ENCODE measurements around the gene SRBD1. TPM values are rescaled to one million over a fixed set of nuclear protein-coding genes. Genes with fewer than 3 reads are reported as not detected.

Gene SRBD1, protein sequence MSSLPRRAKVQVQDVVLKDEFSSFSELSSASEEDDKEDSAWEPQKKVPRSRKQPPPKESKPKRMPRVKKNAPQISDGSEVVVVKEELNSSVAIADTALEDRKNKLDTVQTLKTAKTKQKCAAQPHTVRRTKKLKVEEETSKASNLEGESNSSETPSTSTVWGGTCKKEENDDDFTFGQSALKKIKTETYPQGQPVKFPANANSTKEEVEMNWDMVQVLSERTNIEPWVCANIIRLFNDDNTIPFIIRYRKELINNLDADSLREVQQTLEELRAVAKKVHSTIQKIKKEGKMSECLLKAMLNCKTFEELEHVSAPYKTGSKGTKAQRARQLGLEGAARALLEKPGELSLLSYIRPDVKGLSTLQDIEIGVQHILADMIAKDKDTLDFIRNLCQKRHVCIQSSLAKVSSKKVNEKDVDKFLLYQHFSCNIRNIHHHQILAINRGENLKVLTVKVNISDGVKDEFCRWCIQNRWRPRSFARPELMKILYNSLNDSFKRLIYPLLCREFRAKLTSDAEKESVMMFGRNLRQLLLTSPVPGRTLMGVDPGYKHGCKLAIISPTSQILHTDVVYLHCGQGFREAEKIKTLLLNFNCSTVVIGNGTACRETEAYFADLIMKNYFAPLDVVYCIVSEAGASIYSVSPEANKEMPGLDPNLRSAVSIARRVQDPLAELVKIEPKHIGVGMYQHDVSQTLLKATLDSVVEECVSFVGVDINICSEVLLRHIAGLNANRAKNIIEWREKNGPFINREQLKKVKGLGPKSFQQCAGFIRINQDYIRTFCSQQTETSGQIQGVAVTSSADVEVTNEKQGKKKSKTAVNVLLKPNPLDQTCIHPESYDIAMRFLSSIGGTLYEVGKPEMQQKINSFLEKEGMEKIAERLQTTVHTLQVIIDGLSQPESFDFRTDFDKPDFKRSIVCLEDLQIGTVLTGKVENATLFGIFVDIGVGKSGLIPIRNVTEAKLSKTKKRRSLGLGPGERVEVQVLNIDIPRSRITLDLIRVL
- 13.0 and 19.2 TPM in 2 replicates for total RNA-seq (2014; rRNA removed; shearing (Covaris generic))
- polyA plus RNA-seq (2016; fragmentation: Nextera tagmentation; extraction: Ambion mirVana), result 8.1 and 9.9 TPM in 2 replicates

GRCh38 chr2:45611020-45611859 is at the start of gene SRBD1:
Gene SRBD1, minus strand, starts transcription at chr2:45611267. Its CDS starts 5,826 bp downstream, at chr2:45605441.
- peak within 1 kb of the TSS; percentile 84 for H3K9ac ChIP-seq
- peak within 1 kb of the TSS; percentile 79 for H3K4me2 ChIP-seq (ENCODE audit: unreplicated experiment)
- H3K36me3 ChIP-seq (ENCODE audit: low read depth), result no peaks in the 10 kb centered on the region
- H4K20me1 ChIP-seq (ENCODE audit: insufficient read depth), result no peaks in the 10 kb centered on the region
- peaks cover 8% of the 10 kb centered on the region for H3K4me1 ChIP-seq (ENCODE audit: insufficient read depth)
- 4 to 5% methylated on average over 44 of the region's 44 CpGs for WGBS, 2 experiments (ENCODE audit: low coverage in 1 of 2, low lambda C conversion rate in 2 of 2, missing lambda C conversion rate in 2 of 2)
- in situ Hi-C loops (cut with MboI), result no loop called here
- H3K9me2 ChIP-seq (ENCODE audit: insufficient read depth), result no peaks in the 10 kb centered on the region
- TF ChIP-seq EZH2phosphoT487 (IDR thresholded peaks at IDR 0.05; ENCODE audit: insufficient read depth, low read depth), result no peak
- TF ChIP-seq EZH2 (IDR thresholded peaks at IDR 0.05; ENCODE audit: insufficient read depth, poor library complexity, severe bottlenecking), result no peak
- no peaks in the 10 kb centered on the region for H3K27me3 ChIP-seq (replicated peaks; ENCODE audit: insufficient read depth)
- H3K27ac ChIP-seq, result peak within 1 kb of the TSS; percentile 69
- H3K79me2 ChIP-seq (ENCODE audit: insufficient read depth), result peaks cover 43% of the 10 kb centered on the region
- DNase-seq, result peak; percentile 97
- H3K9me3 ChIP-seq (ENCODE audit: low read depth), result no peaks in the 10 kb centered on the region
- peak within 1 kb of the TSS; percentile 93 for H3K4me3 ChIP-seq
- 0 out of 2 replicates have a peak, but pooled peaks cover under 1% of the 10 kb centered on the region for H3F3A ChIP-seq (ENCODE audit: insufficient read depth)
- H2AFZ ChIP-seq, result peak within 1 kb of the TSS; percentile 94

GRCh38 chr2:45654250-45654649 is 43.2 kb upstream of the SRBD1 start:
- Histone ChIP-seq H3K4me3 (no peak overlapping the region), H2AFZ (no peak overlapping the region), H3K36me3 (ENCODE audit: low read depth) (no peaks in the 10 kb centered on the region), H3F3A (ENCODE audit: insufficient read depth) (peaks cover 15% of the 10 kb centered on the region; the same call in 1 of the 2 replicates), H3K4me2 (ENCODE audit: unreplicated experiment) (no peak overlapping the region), H3K9ac (no peak overlapping the region), H3K27ac (no peak overlapping the region), H3K4me1 (ENCODE audit: insufficient read depth) (peaks cover 13% of the 10 kb centered on the region), H3K27me3 (replicated peaks; ENCODE audit: insufficient read depth) (no peaks in the 10 kb centered on the region), H4K20me1 (ENCODE audit: insufficient read depth) (no peaks in the 10 kb centered on the region), H3K79me2 (ENCODE audit: insufficient read depth) (peaks cover 79% of the 10 kb centered on the region), H3K9me3 (ENCODE audit: low read depth) (no peaks in the 10 kb centered on the region), H3K9me2 (ENCODE audit: insufficient read depth) (no peaks in the 10 kb centered on the region)
- TF ChIP-seq EZH2phosphoT487 (IDR thresholded peaks at IDR 0.05; ENCODE audit: insufficient read depth, low read depth) (no peak), EZH2 (IDR thresholded peaks at IDR 0.05; ENCODE audit: insufficient read depth, poor library complexity, severe bottlenecking) (no peak)
- in situ Hi-C loops (cut with MboI), result no loop called here
- 95 to 96% methylated on average over 3 of the region's 3 CpGs for WGBS, 2 experiments (ENCODE audit: low coverage in 1 of 2, low lambda C conversion rate in 2 of 2, missing lambda C conversion rate in 2 of 2)
- DNase-seq, result peak; percentile 5

DNA sequence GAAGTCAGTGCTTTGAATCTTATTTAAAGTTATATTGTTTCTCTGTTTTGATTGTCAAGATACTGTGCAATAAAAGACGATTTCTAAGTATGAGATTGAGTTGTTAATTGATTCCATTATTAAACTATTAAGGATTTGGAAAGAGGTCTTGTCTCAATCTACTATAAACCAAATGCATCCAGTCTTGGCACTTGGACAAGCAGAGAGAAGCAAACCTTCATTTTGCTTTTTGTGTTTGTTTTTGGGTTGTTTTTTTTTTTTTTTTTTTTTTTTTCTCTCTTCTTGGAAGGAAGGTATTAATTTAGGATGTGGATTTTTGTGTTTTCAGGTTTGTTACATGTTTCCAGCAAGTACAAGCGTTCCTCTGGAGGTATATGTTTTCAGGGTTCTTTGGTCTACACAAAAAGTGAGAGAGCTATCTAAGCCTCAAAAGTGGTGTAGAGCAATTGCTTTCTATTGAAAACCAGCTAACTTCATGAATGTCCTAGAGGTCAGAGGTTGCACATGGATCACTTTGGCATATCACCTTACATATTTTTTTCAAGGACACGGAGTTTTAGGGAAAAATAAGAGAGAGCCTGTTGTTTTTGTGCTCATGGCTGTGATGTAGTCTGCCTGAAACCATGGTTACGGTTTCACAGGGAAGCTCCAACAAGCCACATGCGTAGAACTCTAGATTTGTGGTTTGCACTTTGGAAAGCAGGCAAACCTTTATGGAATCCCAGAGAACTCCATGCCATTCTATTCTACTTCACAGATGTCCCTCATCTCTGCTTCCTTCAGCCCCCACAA is 42.3 kb upstream of the SRBD1 start:
- no peaks in the 10 kb centered on the region for H3K36me3 ChIP-seq (ENCODE audit: low read depth)
- H3K79me2 ChIP-seq (ENCODE audit: insufficient read depth), result peaks cover 69% of the 10 kb centered on the region
- no peaks in the 10 kb centered on the region for H3K9me3 ChIP-seq (ENCODE audit: low read depth)
- H3K27ac ChIP-seq, result peak overlapping the region; percentile 83
- TF ChIP-seq EZH2 (IDR thresholded peaks at IDR 0.05; ENCODE audit: insufficient read depth, poor library complexity, severe bottlenecking) (no peak), EZH2phosphoT487 (IDR thresholded peaks at IDR 0.05; ENCODE audit: insufficient read depth, low read depth) (no peak)
- peaks cover 13% of the 10 kb centered on the region for H3K4me1 ChIP-seq (ENCODE audit: insufficient read depth)
- peaks cover 15% of the 10 kb centered on the region; the same call in 1 of the 2 replicates for H3F3A ChIP-seq (ENCODE audit: insufficient read depth)
- H3K9me2 ChIP-seq (ENCODE audit: insufficient read depth), result no peaks in the 10 kb centered on the region
- H3K4me2 ChIP-seq (ENCODE audit: unreplicated experiment), result peak overlapping the region; percentile 73
- no peaks in the 10 kb centered on the region for H3K27me3 ChIP-seq (replicated peaks; ENCODE audit: insufficient read depth)
- H4K20me1 ChIP-seq (ENCODE audit: insufficient read depth), result no peaks in the 10 kb centered on the region
- WGBS, 2 experiments (ENCODE audit: low coverage in 1 of 2, low lambda C conversion rate in 2 of 2, missing lambda C conversion rate in 2 of 2), result 40 to 42% methylated on average over 5 of the region's 5 CpGs
- DNase-seq, result peak; percentile 51
- H3K9ac ChIP-seq, result peak overlapping the region; percentile 91
- peak overlapping the region; percentile 95 for H3K4me3 ChIP-seq
- in situ Hi-C loops (cut with MboI), result no loop called here
- H2AFZ ChIP-seq, result no peak overlapping the region; the same call in 1 of the 2 replicates
